CD4-positive, CD25-positive, alpha-beta regulatory T cell (primary cell): Measurements from ENCODE around the gene SDC4. TPM values are rescaled to one million over a fixed set of nuclear protein-coding genes. Genes with fewer than 3 reads are reported as not detected.

Source experiments
- ATAC-seq, 2 donors: fragments of 150-1000 bp; cut with Tn5 transposase; one replicate each; pipeline ENCODE4 v1.10.0; 2021; ENCODE audit warnings: low read depth in 2 of 2, moderate number of reproducible peaks in 2 of 2, moderate library complexity in 1 of 2
- DNase-seq, 3 donors: peaks; one replicate each; pipeline versions ENCODE4 v3.0.0 to v3.0.0-alpha.2; 2012 to 2022; ENCODE audit warnings: mixed read lengths in 1 of 3
- H3K27ac ChIP-seq: one replicate; pipeline ENCODE4 v1.7.0; 2013; ENCODE audit warnings: mild to moderate bottlenecking, low read length; ENCODE audit not compliant: insufficient read depth, poor library complexity, severe bottlenecking
- H3K27me3 ChIP-seq: one replicate; pipeline ENCODE4 v1.7.0; 2013; ENCODE audit warnings: low read length; ENCODE audit not compliant: control insufficient read depth, insufficient read depth
- H3K36me3 ChIP-seq: one replicate; pipeline ENCODE4 v1.7.0; 2013; ENCODE audit warnings: mild to moderate bottlenecking, low read length, moderate library complexity; ENCODE audit not compliant: control insufficient read depth, insufficient read depth
- H3K4me1 ChIP-seq: 2 replicates; pipeline ENCODE4 v1.7.0; 2013; ENCODE audit warnings: mild to moderate bottlenecking, low read length; ENCODE audit not compliant: insufficient read depth, control insufficient read depth, poor library complexity, severe bottlenecking
- H3K4me3 ChIP-seq: one replicate; pipeline ENCODE4 v1.7.0; 2013; ENCODE audit warnings: low read depth, mild to moderate bottlenecking, low read length, moderate library complexity
- H3K9me3 ChIP-seq, 2 experiments: 1 replicate in 1 of 2; 2 replicates in 1 of 2; pipeline ENCODE4 v1.7.0; 2013; ENCODE audit warnings: low read length in 2 of 2, mild to moderate bottlenecking in 1 of 2, moderate library complexity in 1 of 2; ENCODE audit not compliant: control insufficient read depth in 2 of 2
- H3K27ac Mint-ChIP-seq, 3 donors: one replicate each; pipeline ENCODE4 v1.8.0; 2020 to 2022; ENCODE audit warnings: mild to moderate bottlenecking in 3 of 3, mixed read lengths in 3 of 3, moderate library complexity in 2 of 3
- H3K27me3 Mint-ChIP-seq: one replicate; pipeline ENCODE4 v1.8.0; 2022; ENCODE audit warnings: mild to moderate bottlenecking, mixed read lengths
- H3K36me3 Mint-ChIP-seq: one replicate; pipeline ENCODE4 v1.8.0; 2020; ENCODE audit warnings: mixed read lengths
- H3K4me1 Mint-ChIP-seq, 4 donors: one replicate each; pipeline ENCODE4 v1.8.0; 2020 to 2022; ENCODE audit warnings: mixed read lengths in 4 of 4, mild to moderate bottlenecking in 1 of 4
- H3K4me3 Mint-ChIP-seq, 4 donors: one replicate each; pipeline ENCODE4 v1.8.0; 2020 to 2022; ENCODE audit warnings: mild to moderate bottlenecking in 4 of 4, mixed read lengths in 4 of 4, moderate library complexity in 3 of 4
- H3K9me3 Mint-ChIP-seq, 7 donors: one replicate each; pipeline ENCODE4 v1.8.0; 2020 to 2022; ENCODE audit warnings: mixed read lengths in 7 of 7, mild to moderate bottlenecking in 3 of 7, moderate library complexity in 2 of 7
- polyA plus RNA-seq, 4 donors: library from polyadenylated mRNA; unstranded; fragments of 300-500 nt; fragmentation: Illumina TruSeq; gene quantifications; one replicate each; pipeline ENCODE4 v1.2.3, GENCODE V29; 2021
- total RNA-seq: library from RNA; stranded (reverse); gene quantifications from one replicate; pipeline ENCODE4 v1.2.3, GENCODE V29; 2022

Gene SDC4, protein sequence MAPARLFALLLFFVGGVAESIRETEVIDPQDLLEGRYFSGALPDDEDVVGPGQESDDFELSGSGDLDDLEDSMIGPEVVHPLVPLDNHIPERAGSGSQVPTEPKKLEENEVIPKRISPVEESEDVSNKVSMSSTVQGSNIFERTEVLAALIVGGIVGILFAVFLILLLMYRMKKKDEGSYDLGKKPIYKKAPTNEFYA
- total RNA-seq (8.2 TPM), polyA plus RNA-seq (1 to 10 TPM; 2.2 to 6.3 (median 3.7) TPM)

DNA sequence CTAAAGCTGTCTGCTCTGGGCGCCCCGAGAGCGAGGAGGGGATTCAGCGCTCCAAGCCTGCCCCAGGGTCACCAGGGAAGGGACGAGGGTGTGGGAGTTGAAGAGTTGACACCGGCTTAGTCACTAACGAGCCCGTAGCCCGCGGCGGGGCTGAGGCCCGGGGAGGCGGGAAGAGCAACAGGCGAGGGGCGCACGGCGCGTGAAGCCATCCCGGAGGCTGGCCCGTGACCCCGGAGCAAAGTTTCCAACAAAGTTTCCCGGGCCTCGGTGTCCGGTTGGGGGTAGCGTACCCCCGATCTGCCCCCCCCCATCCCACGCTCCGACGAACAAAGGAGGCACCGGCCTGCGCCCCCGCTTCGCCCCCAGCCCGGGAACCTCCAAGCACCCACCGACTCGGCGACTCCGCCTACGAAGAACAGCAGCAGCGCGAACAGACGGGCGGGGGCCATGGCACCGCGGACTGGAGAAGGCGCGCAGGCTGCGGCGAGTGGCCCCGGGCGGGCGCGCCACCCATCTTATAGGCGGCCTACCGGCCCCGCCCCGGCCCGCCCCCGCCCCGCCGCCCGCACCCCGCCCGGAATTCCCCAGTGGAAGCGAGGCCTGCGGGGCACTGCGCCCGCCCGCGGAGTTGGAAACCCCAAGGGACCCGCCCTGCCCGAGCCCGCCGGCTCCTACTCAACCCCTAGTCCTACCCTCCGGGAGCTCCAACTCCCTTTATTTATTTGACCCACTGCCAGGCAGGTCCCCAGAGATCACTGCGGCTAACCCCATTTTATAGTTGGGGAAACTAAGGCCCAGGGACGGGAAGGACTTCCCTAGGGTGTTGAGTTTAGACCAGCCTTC is at the start of gene SDC4:
Gene SDC4, minus strand, starts transcription at position 489 of the 843 bp plus-strand sequence. Its CDS starts 40 bp downstream, at position 449.
- H3K9me3 Mint-ChIP-seq: no peaks in the 10 kb centered on the region
- no peaks in the 10 kb centered on the region for H3K36me3 Mint-ChIP-seq
- H3K27me3 Mint-ChIP-seq: no peaks in the 10 kb centered on the region
- Histone ChIP-seq H3K4me1 (peaks cover 40% of the 10 kb centered on the region), H3K9me3 (no peaks in the 10 kb centered on the region), H3K27me3 (no peaks in the 10 kb centered on the region), H3K36me3 (no peaks in the 10 kb centered on the region), H3K4me3 (peak within 1 kb of the TSS; percentile 80), H3K27ac (peak within 1 kb of the TSS; percentile 66)
- peak within 1 kb of the TSS; percentile 85 to 94 (median 90) for H3K4me3 Mint-ChIP-seq
- peak; percentile 41 to 61 (median 55) for DNase-seq
- H3K4me1 Mint-ChIP-seq: peaks cover 0 to 39% (median 23%) of the 10 kb centered on the region in 4 donors
- peak; percentile 74 to 82 for ATAC-seq
- peak within 1 kb of the TSS; percentile 23 to 85 (median 74) for H3K27ac Mint-ChIP-seq

DNA sequence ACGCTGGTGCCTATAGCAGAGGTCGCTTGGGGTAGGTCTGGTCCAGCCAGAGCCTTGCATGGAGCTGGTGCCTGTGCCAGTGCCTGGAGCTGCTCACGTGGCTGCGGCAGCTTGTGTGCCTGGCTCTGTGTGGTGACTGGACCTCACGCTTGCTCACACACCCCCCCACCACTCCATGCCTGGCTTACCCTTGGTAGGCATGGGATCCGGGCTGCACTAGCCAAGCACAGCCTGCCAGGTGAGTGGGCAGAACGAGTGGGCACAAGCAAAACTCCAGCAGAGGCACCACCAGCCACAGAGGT is 46.8 kb upstream of the SDC4 start:
- no peak for DNase-seq
- Histone ChIP-seq H3K36me3 (no peaks in the 10 kb centered on the region), H3K4me1 (no peaks in the 10 kb centered on the region), H3K27ac (no peak overlapping the region), H3K9me3 (peaks cover 1 to 4% of the 10 kb centered on the region in 2 experiments), H3K4me3 (no peak overlapping the region), H3K27me3 (no peaks in the 10 kb centered on the region)
- Mint-ChIP-seq H3K4me3 (no peak overlapping the region), H3K4me1 (peaks cover 0 to 8% (median 3%) of the 10 kb centered on the region in 4 donors), H3K36me3 (peaks cover 12% of the 10 kb centered on the region), H3K9me3 (peaks cover 0 to 6% (median 3%) of the 10 kb centered on the region in 7 donors), H3K27me3 (no peaks in the 10 kb centered on the region), H3K27ac (no peak overlapping the region)
- no peak for ATAC-seq

DNA sequence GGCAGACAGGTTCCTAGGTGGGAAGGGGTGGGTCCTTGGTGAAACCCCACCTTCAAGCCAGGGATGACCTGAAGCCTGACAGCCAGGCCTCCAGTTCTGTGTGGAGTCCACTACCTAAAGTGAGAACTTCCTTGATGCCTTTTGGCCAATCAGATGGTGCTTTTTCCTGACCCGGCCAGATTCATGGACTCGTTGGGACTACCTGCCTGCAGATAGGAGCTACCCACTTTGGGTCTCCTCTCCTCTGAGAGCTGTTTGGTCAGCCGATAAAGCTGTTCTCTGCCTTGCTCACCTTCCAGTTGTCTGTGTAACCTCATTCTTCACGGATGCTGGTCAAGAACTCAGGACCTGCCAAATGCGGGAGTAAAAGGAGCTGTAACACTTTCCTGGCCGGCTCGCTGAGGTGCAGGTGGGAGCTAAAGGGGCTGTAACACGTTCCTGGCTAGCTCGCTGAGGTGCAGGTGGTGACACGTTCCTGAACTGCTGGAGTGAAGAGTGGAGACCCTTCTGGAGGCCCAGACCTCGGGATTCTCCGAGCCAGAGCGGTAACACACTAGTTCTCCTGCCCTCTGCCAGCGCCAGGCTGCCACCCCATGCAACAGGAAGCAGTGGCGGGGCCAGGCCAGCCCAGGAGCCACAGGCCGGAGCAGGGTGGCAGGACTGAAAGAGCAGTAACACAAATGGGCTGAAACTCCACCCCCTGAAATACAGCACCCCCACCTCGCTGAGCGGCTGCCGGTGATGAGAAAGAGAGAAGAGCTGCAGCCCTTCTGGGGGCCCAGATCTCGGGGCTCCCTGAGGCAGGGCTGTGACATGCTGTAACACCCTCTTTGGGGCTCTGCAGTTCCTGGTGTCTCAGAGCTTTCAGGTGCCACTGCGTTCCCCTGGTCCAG is 46.2 kb upstream of the SDC4 start:
- no peaks in the 10 kb centered on the region for H3K9me3 ChIP-seq
- H3K27ac ChIP-seq: no peak overlapping the region
- H3K4me1 Mint-ChIP-seq: peaks cover 0 to 10% (median 4%) of the 10 kb centered on the region in 4 donors
- H3K4me3 ChIP-seq: no peak overlapping the region
- ATAC-seq: no peak
- peaks cover 10% of the 10 kb centered on the region for H3K36me3 Mint-ChIP-seq
- no peak overlapping the region for H3K4me3 Mint-ChIP-seq
- no peaks in the 10 kb centered on the region for H3K4me1 ChIP-seq
- no peaks in the 10 kb centered on the region for H3K27me3 Mint-ChIP-seq
- H3K27me3 ChIP-seq: no peaks in the 10 kb centered on the region
- no peaks in the 10 kb centered on the region for H3K36me3 ChIP-seq
- no peak for DNase-seq
- H3K9me3 Mint-ChIP-seq: peaks cover 0 to 3% (median 0%) of the 10 kb centered on the region in 7 donors
- no peak overlapping the region for H3K27ac Mint-ChIP-seq

- Mint-ChIP-seq H3K27ac (no peak overlapping the region), H3K4me1 (peaks cover 0 to 11% (median 7%) of the 10 kb centered on the region in 4 donors), H3K9me3 (peaks cover 0 to 2% (median 0%) of the 10 kb centered on the region in 7 donors), H3K27me3 (no peaks in the 10 kb centered on the region), H3K36me3 (peaks cover 19% of the 10 kb centered on the region), H3K4me3 (no peak overlapping the region)
- Histone ChIP-seq H3K9me3 (no peaks in the 10 kb centered on the region), H3K4me1 (no peaks in the 10 kb centered on the region), H3K36me3 (no peaks in the 10 kb centered on the region), H3K27me3 (no peaks in the 10 kb centered on the region), H3K27ac (no peak overlapping the region), H3K4me3 (no peak overlapping the region)
- DNase-seq: no peak
- no peak for ATAC-seq
These were observed 44.5 kb upstream of the SDC4 start for GRCh38 chr20:45392733-45393132.

DNA sequence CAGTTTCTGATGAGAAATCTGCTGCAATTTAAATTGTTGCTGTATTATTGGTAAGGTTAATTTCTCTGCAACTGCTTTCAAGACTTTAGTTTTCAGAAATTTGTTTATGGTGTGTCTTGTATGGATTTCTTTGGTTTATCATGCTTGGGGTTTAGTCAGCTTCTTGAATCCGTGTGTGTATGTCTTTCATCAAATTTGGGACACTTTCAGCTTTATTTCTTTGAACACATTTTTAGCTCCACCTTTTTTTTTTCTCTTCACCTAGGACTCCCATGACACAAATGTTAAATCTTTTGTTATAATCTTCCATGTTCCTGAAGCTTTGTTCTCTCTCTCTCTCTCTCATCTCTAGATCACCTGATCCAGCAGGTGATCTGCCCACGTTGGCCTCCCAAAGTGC is 43.3 kb upstream of the SDC4 start:
- no peaks in the 10 kb centered on the region for H3K27me3 ChIP-seq
- Mint-ChIP-seq H3K4me3 (no peak overlapping the region), H3K27me3 (no peaks in the 10 kb centered on the region), H3K36me3 (peaks cover 23% of the 10 kb centered on the region), H3K4me1 (peaks cover 0 to 14% (median 7%) of the 10 kb centered on the region in 4 donors), H3K9me3 (peaks cover 0 to 7% (median 0%) of the 10 kb centered on the region in 7 donors), H3K27ac (no peak overlapping the region)
- H3K9me3 ChIP-seq: no peaks in the 10 kb centered on the region
- peaks cover 4% of the 10 kb centered on the region for H3K36me3 ChIP-seq
- ATAC-seq (no peak), DNase-seq (no peak)
- H3K4me1 ChIP-seq: no peaks in the 10 kb centered on the region
- no peak overlapping the region for H3K27ac ChIP-seq
- no peak overlapping the region for H3K4me3 ChIP-seq

GRCh38 chr20:45390931-45391330 is 42.7 kb upstream of the SDC4 start:
- peaks cover 0 to 14% (median 7%) of the 10 kb centered on the region in 4 donors for H3K4me1 Mint-ChIP-seq
- H3K27ac ChIP-seq: no peak overlapping the region
- no peak overlapping the region for H3K4me3 Mint-ChIP-seq
- H3K9me3 Mint-ChIP-seq: peaks cover 0 to 7% (median 0%) of the 10 kb centered on the region in 7 donors
- peaks cover 4% of the 10 kb centered on the region for H3K36me3 ChIP-seq
- ATAC-seq (no peak), DNase-seq (no peak)
- H3K9me3 ChIP-seq: no peaks in the 10 kb centered on the region
- no peak overlapping the region for H3K4me3 ChIP-seq
- H3K36me3 Mint-ChIP-seq: peaks cover 22% of the 10 kb centered on the region
- H3K27ac Mint-ChIP-seq: no peak overlapping the region
- H3K4me1 ChIP-seq: no peaks in the 10 kb centered on the region
- no peaks in the 10 kb centered on the region for H3K27me3 Mint-ChIP-seq
- no peaks in the 10 kb centered on the region for H3K27me3 ChIP-seq

DNA sequence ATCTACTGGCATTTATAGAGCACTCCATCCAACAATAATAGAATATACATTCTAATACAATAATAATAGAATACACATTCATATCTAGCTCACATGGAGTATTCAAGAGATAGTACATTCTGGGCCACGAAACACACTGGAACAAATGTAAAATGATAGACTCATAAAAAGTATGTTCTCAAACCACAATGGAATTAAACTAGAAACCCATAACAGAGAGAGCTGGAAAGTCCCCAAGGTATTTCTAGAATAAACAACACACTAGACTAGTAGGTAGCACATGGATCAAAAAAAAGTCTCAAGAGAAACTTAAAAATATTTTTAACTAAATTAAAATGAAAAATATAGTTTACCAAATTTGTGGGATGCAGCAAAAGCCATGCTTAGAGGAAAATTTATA is 39.0 kb upstream of the SDC4 start:
- Mint-ChIP-seq H3K36me3 (peaks cover 19% of the 10 kb centered on the region), H3K4me1 (peaks cover 0 to 14% (median 7%) of the 10 kb centered on the region in 4 donors), H3K4me3 (no peak overlapping the region), H3K27ac (peak overlapping the region in 1 of 3 donors; percentile 40), H3K27me3 (no peaks in the 10 kb centered on the region), H3K9me3 (peaks cover 0 to 7% (median 0%) of the 10 kb centered on the region in 7 donors)
- Histone ChIP-seq H3K4me3 (no peak overlapping the region), H3K4me1 (no peaks in the 10 kb centered on the region), H3K36me3 (peaks cover 4% of the 10 kb centered on the region), H3K9me3 (no peaks in the 10 kb centered on the region), H3K27ac (no peak overlapping the region), H3K27me3 (no peaks in the 10 kb centered on the region)
- DNase-seq (no peak), ATAC-seq (no peak)
